ENCODE results near the gene PTH1R. TPM values are rescaled to one million over a fixed set of nuclear protein-coding genes. Genes with fewer than 3 reads are reported as not detected.

PTH1R gene
- polyA plus RNA-seq (2012; ENCODE audit: missing spikeins): not detected

DNA sequence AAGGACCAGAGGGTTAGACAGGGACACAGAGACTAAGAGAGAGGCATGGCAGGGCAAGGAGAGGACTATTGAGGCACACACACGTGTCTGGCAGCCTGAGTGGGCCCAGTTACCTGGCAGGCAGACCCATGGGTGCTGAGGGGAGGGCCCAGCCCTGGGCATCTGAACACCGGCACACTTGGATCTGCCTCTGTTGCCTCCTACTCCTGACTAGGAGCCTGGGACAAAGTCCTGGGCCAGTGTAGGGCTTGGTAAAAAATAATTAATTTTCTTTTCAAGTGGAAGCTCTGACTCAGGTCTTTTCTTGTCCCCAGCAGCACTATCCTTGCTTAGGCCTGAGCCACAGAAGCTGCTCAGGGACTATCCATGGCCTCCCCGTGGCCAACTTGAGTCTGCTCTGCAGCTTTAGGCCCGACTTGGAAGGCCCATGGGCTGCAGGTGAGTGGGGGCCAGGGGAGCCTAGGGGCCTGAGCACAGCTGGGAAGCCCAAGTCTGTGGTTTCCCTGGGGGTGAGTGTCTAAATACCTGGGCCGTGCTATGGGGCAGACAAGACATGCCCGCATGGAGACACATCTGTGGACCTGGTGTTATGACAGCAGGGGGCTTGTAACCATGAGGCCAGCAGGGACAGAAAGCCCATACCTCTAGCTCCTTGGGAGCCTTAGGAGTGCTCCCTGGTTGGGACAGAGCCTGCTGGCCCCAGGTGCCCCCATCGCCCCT lies at the start of gene PTH1R:
Gene PTH1R (plus strand): TSS at position 316 of the 720 bp plus-strand sequence. CDS start 5,839 bp downstream, outside the sequence.
- DNase-seq (ENCODE audit: insufficient read length): no peak
- TF ChIP-seq POLR2A (IDR thresholded peaks at IDR 0.05; ENCODE audit: low read depth, low read length) (no peak), POLR2AphosphoS5 (IDR thresholded peaks at IDR 0.05; ENCODE audit: low read depth, low read length) (no peak), TAF1 (IDR thresholded peaks at IDR 0.05; ENCODE audit: borderline replicate concordance, low read depth, low read length) (no peak)
- FAIRE-seq: no peak

DNA sequence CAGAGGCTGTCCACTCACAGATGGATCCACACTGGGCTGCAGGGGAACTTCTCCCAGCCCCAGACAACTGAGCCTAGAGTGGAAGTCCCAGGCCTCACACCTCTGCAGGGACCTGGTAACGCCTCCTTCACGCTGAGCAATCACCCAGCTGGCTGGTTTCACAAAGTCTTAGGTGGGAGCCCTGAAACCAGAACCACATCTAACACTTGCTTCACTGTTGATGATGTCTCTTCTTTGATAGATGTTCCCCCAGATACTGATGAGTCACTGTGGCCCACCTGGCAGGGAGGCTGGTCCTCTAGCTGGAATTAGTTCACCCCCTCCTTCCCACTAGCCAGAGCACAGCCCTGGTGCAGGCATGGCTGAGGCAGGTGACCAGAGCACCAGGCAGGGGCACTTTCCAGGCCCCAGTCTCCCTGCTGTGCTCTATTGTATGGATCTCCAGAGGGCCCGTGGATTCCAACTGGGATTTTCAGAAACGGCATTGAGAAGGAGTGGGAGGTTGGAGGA lies 47.8 kb upstream of the PTH1R start:
- no peak for TF ChIP-seq TAF1 (IDR thresholded peaks at IDR 0.05; ENCODE audit: borderline replicate concordance, low read depth, low read length)
- TF ChIP-seq POLR2A (IDR thresholded peaks at IDR 0.05; ENCODE audit: low read depth, low read length): no peak
- TF ChIP-seq POLR2AphosphoS5 (IDR thresholded peaks at IDR 0.05; ENCODE audit: low read depth, low read length): no peak
- FAIRE-seq (peak; percentile 75), DNase-seq (ENCODE audit: insufficient read length) (no peak)

DNA sequence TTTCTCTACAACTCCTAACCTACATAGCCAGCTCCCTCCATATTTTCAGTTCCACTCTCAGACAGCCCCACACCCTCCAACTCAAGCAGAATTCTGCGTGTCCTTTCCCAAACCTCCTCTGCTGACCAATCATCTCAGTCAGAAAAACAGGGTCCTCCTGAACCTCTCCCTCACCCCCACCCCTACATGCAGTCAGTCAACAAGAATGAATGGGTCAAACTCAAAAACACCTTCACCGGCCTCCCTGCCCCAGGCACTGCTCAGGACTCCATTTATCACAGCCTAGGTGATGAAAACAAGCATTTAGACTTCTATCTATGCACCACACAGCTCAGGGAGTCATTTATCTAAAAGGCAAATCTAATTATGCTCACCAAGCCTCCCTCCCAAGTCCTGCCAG lies 46.7 kb upstream of the PTH1R start:
- FAIRE-seq (no peak), DNase-seq (ENCODE audit: insufficient read length) (no peak)
- no peak for TF ChIP-seq TAF1 (IDR thresholded peaks at IDR 0.05; ENCODE audit: borderline replicate concordance, low read depth, low read length)

DNA sequence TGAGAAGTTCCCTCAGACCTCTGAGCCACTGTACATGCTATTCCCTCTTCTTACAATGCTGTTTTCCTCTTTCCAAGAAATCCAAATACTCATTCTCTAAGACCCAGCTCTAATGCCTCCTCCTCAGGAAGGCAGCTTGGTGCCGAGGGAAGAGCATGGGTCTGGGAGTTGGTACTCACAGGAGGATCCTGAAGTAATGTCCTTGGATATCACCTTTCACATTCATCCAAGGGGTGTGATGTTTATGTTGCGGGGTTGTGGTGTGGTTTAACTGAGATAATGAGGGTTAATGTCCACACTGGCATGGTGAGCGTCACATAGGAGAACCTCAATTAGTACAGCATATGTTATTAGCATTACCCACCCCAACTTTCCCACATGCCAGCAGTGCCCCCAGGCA lies 46.2 kb upstream of the PTH1R start:
- DNase-seq (ENCODE audit: insufficient read length) (no peak), FAIRE-seq (no peak)
- TF ChIP-seq POLR2AphosphoS5 (IDR thresholded peaks at IDR 0.05; ENCODE audit: low read depth, low read length) (no peak), TAF1 (IDR thresholded peaks at IDR 0.05; ENCODE audit: borderline replicate concordance, low read depth, low read length) (no peak), POLR2A (IDR thresholded peaks at IDR 0.05; ENCODE audit: low read depth, low read length) (no peak)

DNA sequence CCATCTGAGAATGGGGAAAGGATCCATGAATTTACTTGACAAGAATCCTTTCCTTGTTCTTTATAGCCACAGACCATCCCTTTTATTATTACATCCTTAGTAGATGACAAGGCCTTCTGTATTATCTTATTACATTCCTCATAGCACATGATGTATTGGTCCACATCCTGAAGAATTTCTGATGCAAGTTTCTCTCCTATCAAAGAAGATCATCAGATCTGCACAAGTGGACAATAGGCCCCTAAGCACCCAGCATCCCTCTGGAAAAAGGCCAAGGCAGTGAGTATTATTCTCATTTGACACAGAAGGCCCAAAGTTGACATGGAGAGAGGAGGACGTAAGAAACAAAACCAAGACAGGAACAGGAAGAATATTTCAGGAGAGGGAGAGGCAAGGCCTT lies 45.7 kb upstream of the PTH1R start:
- TF ChIP-seq POLR2AphosphoS5 (IDR thresholded peaks at IDR 0.05; ENCODE audit: low read depth, low read length) (no peak), POLR2A (IDR thresholded peaks at IDR 0.05; ENCODE audit: low read depth, low read length) (no peak), TAF1 (IDR thresholded peaks at IDR 0.05; ENCODE audit: borderline replicate concordance, low read depth, low read length) (no peak)
- FAIRE-seq: no peak

DNA sequence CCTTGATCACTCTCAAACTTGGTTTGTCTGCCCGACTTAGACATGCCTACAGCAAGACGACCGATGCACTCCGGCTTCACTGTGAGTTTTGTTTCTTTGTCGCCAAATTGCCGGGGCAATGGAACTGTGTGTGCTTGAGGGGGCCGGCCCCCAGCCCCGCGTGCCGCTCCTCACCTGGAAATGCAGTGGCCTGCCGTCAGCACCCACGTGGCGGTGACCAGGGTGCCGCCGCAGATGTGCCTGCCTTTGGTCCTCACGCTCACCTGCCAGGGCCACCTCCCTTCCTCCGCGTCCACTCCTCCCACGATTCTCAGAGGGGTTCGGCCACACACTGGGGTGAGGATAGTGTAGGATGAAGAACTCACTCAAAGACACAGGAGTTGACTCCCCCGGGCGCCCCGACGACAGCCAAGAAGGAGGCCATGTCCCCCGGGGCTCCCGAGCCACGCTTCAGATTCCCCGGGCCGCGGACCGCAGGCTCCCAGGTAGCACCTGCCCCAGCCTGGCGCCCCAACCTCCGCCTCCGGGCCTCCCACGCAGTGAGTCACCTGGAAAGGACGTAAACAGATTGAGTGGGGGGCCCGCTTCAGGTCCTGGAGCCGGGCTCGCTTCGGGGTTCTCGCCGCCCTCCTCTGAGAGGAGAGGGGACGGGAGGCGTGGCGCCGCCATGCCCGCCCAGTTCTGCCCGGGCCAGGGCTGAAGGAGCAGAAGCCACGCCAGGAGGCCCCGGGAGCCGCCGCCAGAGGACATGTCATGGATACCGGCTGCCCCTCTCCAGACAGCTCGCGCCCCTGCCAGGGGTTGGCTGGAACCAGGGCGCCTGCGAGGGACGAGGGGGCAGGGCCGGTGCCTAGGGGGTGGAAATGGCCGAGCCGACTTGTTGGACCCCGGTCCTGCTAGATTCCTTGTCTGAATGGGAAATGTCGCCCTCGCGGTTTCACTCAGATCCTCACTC lies 43.9 kb upstream of the PTH1R start:
- no peak for FAIRE-seq
- no peak for DNase-seq (ENCODE audit: insufficient read length)
- TF ChIP-seq POLR2AphosphoS5 (IDR thresholded peaks at IDR 0.05; ENCODE audit: low read depth, low read length) (no peak), POLR2A (IDR thresholded peaks at IDR 0.05; ENCODE audit: low read depth, low read length) (no peak), TAF1 (IDR thresholded peaks at IDR 0.05; ENCODE audit: borderline replicate concordance, low read depth, low read length) (no peak)

More for the DNA sequence above, 45.7 kb upstream of the PTH1R start:
- no peak for DNase-seq (ENCODE audit: insufficient read length)

DNA sequence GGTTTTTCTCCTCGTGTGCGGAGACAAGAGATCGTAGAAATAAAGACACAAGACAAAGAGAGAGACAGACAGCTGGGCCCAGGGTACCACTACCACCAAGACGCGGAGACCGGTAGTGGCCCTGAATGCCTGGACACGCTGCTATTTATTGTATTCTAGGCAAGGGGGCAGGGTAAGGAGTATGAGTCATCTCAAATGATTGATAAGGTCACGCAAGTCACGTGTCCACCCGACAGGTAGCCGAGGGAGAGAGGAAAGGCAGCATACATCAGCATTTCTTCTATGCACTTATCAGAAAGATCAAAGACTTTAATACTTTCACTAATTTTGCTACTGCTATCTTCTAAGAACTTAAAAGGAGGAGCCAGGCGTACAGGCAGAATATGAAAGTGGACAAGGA lies 42.5 kb upstream of the PTH1R start:
- TF ChIP-seq POLR2AphosphoS5 (IDR thresholded peaks at IDR 0.05; ENCODE audit: low read depth, low read length) (no peak), TAF1 (IDR thresholded peaks at IDR 0.05; ENCODE audit: borderline replicate concordance, low read depth, low read length) (no peak)
- FAIRE-seq (no peak), DNase-seq (ENCODE audit: insufficient read length) (no peak)

DNA sequence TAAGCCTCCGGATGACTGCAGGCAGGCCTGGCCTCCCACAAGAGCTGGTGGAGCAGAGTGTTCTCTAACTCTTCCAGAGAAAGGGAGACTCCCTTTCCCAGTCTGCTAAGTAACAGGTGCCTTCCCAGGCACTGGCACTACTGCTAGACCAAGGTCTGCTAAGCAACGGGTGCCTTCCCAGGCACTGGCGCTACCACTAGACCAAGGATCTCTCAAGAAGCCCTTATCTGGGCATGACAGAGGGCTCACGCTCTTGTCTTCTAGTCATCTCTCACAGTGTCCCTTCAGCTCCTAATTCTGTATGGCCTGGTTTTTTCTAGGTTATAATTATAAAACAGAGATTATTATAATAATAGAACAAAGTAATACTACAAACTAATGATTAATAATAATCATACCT lies 42.0 kb upstream of the PTH1R start:
- DNase-seq (ENCODE audit: insufficient read length): no peak
- TF ChIP-seq POLR2AphosphoS5 (IDR thresholded peaks at IDR 0.05; ENCODE audit: low read depth, low read length): no peak
- no peak for TF ChIP-seq POLR2A (IDR thresholded peaks at IDR 0.05; ENCODE audit: low read depth, low read length)
- TF ChIP-seq TAF1 (IDR thresholded peaks at IDR 0.05; ENCODE audit: borderline replicate concordance, low read depth, low read length): no peak
- no peak for FAIRE-seq

DNA sequence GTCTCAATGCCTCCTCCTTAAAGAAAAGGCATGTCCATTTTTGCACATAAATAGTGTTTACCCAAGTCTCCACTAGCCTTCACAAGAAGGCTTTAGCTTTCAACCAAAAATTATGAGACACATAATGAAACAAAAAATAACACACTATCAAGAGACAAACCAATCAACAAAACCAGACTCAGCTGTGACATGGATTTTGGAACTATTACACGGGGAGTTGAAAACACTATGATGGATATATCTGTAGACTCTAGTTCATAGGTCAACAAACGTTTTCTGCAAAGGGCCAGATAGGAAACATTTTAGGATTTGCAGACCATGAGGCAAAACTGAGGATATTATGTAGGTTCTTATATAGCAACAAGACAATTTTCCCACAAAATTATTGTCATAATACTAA lies 39.2 kb upstream of the PTH1R start:
- no peak for TF ChIP-seq POLR2AphosphoS5 (IDR thresholded peaks at IDR 0.05; ENCODE audit: low read depth, low read length)
- no peak for TF ChIP-seq TAF1 (IDR thresholded peaks at IDR 0.05; ENCODE audit: borderline replicate concordance, low read depth, low read length)
- no peak for TF ChIP-seq POLR2A (IDR thresholded peaks at IDR 0.05; ENCODE audit: low read depth, low read length)
- no peak for FAIRE-seq

DNA sequence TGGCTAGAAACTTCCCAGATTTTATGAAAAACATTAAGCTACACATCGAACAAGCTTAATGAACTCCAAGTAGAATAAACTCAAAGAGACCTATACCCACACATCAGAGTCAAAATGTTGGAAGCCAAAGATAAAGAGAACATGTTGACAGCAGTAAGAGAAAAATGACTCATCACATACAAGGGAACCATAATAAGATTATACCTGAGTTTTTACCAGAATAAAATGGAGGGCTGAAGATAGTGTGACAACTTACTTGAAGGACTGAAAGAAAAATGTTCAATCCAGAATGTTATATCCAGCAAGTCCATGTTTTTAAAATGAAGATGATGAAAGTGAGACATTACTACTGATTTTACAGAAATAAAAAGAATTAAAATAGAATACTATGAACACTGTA lies 37.0 kb upstream of the PTH1R start:
- FAIRE-seq (no peak), DNase-seq (ENCODE audit: insufficient read length) (no peak)
- TF ChIP-seq POLR2AphosphoS5 (IDR thresholded peaks at IDR 0.05; ENCODE audit: low read depth, low read length) (no peak), TAF1 (IDR thresholded peaks at IDR 0.05; ENCODE audit: borderline replicate concordance, low read depth, low read length) (no peak), POLR2A (IDR thresholded peaks at IDR 0.05; ENCODE audit: low read depth, low read length) (no peak)

More for the DNA sequence above, 39.2 kb upstream of the PTH1R start:
- no peak for DNase-seq (ENCODE audit: insufficient read length)

DNA sequence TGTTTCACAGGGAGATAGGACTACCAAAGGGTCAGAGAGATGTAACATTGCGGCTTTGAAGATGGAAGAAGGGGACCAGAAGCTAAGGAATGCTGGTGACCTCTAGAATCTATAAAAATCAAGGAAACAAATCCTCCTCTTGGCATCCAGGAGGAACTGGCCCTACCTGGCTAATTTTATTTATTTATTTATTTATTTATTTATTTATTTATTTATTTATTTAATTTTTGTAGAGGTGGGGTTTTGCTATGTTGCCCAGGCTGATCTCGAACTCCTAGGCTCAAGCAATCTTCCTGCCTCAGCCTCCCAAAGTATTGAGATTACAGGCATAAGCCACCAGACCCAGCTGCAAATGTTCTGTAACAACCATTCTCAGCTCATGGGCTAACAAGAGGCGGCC lies 34.0 kb upstream of the PTH1R start:
- TF ChIP-seq POLR2A (IDR thresholded peaks at IDR 0.05; ENCODE audit: low read depth, low read length) (no peak), POLR2AphosphoS5 (IDR thresholded peaks at IDR 0.05; ENCODE audit: low read depth, low read length) (no peak), TAF1 (IDR thresholded peaks at IDR 0.05; ENCODE audit: borderline replicate concordance, low read depth, low read length) (no peak)
- FAIRE-seq: no peak
- no peak for DNase-seq (ENCODE audit: insufficient read length)

Data from GM12892 (cell line).